Fibroblast of lung (primary cell): ENCODE results near the gene TPST2. TPM values are rescaled to one million over a fixed set of nuclear protein-coding genes. Genes with fewer than 3 reads are reported as not detected.

Experiments used
- DNase-seq, 2 donors: peaks; one replicate each; pipeline versions ENCODE4 v3.0.0 to v3.0.0-alpha.2; 2010; ENCODE audit warnings: low read depth in 2 of 2
- H2AFZ ChIP-seq: 2 replicates; pipeline ENCODE4 v1.5.1; 2012; ENCODE audit warnings: low read length, control low read depth, inconsistent platforms
- H3K27ac ChIP-seq: 2 replicates; pipeline ENCODE4 v1.5.1; 2011; ENCODE audit warnings: low read length, control low read depth; ENCODE audit not compliant: insufficient read depth
- H3K27me3 ChIP-seq: 2 replicates; pipeline ENCODE4 v1.5.1; 2011; ENCODE audit warnings: mild to moderate bottlenecking, low read length; ENCODE audit not compliant: control insufficient read depth, insufficient read depth
- H3K36me3 ChIP-seq: 2 replicates; pipeline ENCODE4 v1.5.1; 2011; ENCODE audit warnings: low read length; ENCODE audit not compliant: control insufficient read depth, insufficient read depth
- H3K4me1 ChIP-seq: 2 replicates; pipeline ENCODE4 v1.5.1; 2011; ENCODE audit warnings: low read length; ENCODE audit not compliant: control insufficient read depth, insufficient read depth; ENCODE audit errors: extremely low read depth
- H3K4me2 ChIP-seq: 2 replicates; pipeline ENCODE4 v1.5.1; 2011; ENCODE audit warnings: low read length, control low read depth; ENCODE audit not compliant: insufficient read depth; ENCODE audit errors: extremely low read depth
- H3K4me3 ChIP-seq, 4 experiments: fragments of 200-600 bp in 1 of 4; sonication (generic) in 1 of 4; replicated peaks in 1 of 4; 2 replicates each; pipeline ENCODE4 v1.5.1; 2011 to 2016; ENCODE audit warnings: low read length in 4 of 4, low read depth in 3 of 4, mild to moderate bottlenecking in 3 of 4, control low read depth in 2 of 4, inconsistent platforms in 1 of 4, mixed read lengths in 1 of 4; ENCODE audit not compliant: insufficient read depth in 1 of 4; ENCODE audit errors: control extremely low read depth in 1 of 4
- H3K79me2 ChIP-seq: 2 replicates; pipeline ENCODE4 v1.5.1; 2012; ENCODE audit warnings: mild to moderate bottlenecking, low read length, inconsistent platforms; ENCODE audit not compliant: control insufficient read depth, insufficient read depth
- H3K9ac ChIP-seq: 2 replicates; pipeline ENCODE4 v1.5.1; 2011; ENCODE audit warnings: mild to moderate bottlenecking, low read length, control low read depth; ENCODE audit not compliant: insufficient read depth
- H3K9me3 ChIP-seq: 2 replicates; pipeline ENCODE4 v1.5.1; 2012; ENCODE audit warnings: low read depth, low read length; ENCODE audit not compliant: control insufficient read depth, insufficient read depth
- H4K20me1 ChIP-seq: 2 replicates; pipeline ENCODE4 v1.5.1; 2011; ENCODE audit warnings: low read length; ENCODE audit not compliant: control insufficient read depth, insufficient read depth; ENCODE audit errors: extremely low read depth
- EZH2 ChIP-seq: IDR thresholded peaks from 2 replicates; pipeline ENCODE4 v1.5.1; 2012; ENCODE audit warnings: low read length, control low read depth, mild to moderate bottlenecking; ENCODE audit errors: missing control alignments
- polyA minus RNA-seq: library from RNA; depleted of rRNA, polyadenylated mRNA; stranded (reverse); fragments of >200 nt; gene quantifications from 2 replicates; pipeline ENCODE4 v1.2.3, GENCODE V29; 2011; ENCODE audit warnings: low replicate concordance
- polyA plus RNA-seq, 2 donors: library from polyadenylated mRNA; depleted of rRNA in 1 of 2; stranded (reverse) in 1 of 2; unstranded in 1 of 2; fragments of >200 nt; gene quantifications; 2 replicates each; pipeline ENCODE4 v1.2.1, GENCODE V29; 2011 to 2012; ENCODE audit warnings: missing spikeins in 1 of 2
- total RNA-seq: library from RNA; depleted of rRNA; stranded (reverse); fragments of >200 nt; gene quantifications from 2 replicates; pipeline ENCODE4 v1.2.1, GENCODE V29; 2014
- TF ChIP-seq, protein P1 (sequence below), 2 donors: IDR thresholded peaks in 1 of 2; conservative IDR thresholded peaks in 1 of 2; 1 replicate in 1 of 2; 2 replicates in 1 of 2; pipeline ENCODE4 v1.5.1; 2011 to 2012; ENCODE audit warnings: low read length in 2 of 2, control low read depth in 1 of 2, inconsistent platforms in 1 of 2, low read depth in 1 of 2, mild to moderate bottlenecking in 1 of 2

Gene TPST2
- total RNA-seq (17.7 and 35.0 TPM in 2 replicates), polyA plus RNA-seq (26.1 and 32.5 TPM in 2 replicates), polyA minus RNA-seq (51.5 and 51.6 TPM in 2 replicates)
- 22.2 and 24.2 TPM in 2 replicates for polyA plus RNA-seq (2012)

DNA sequence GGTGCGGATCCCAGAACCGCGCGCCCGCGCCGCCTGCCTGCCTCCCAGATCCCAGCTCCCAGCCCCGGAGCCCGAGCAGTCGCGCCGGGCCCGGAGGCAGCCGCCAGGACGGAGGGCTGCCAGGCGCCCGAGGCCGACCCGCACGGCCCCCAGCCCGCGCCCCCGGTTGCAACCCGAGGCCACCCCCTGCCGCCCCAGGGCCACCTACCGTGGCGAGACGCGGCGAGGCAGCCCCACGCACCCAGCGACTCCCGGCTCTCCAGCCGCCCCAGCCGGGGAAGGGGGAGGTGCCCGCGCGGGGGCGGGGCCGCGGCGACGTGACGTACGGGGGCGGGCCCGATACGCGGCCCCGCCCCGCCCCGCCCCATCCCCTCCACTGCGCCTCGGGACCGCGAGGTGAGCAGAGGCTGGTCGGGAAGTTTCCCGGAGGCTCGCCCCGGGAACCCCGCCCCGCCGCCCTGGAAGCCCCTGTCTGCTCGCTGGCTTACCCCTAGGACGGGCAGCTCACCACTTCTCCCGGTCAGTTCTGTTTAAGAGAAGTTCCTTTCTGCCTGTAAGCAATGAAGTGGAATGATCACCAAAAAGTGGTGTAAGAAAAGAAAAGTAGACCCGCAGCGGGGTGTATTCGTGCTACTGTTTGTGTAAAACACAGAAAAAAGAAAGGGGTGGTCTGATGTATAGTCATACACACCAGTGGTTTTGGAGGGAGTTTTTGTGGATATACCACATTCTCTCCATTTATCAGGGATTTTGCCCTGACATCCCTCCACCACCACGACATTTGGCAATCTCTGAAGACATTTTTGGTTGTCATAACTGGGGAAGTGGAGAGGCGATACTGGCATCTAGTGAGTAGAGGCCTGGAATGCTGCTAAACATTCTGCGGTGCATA lies at the start of gene TPST2:
TSS of gene TPST2 (minus strand) at position 288 of the 892 bp plus-strand sequence. CDS start 48,502 bp downstream, outside the sequence.
- Histone ChIP-seq H3K36me3 (no peaks in the 10 kb centered on the region), H3K9ac (peak within 1 kb of the TSS; percentile 86), H4K20me1 (no peaks in the 10 kb centered on the region), H3K79me2 (peaks cover 10% of the 10 kb centered on the region), H3K4me1 (peaks cover 10% of the 10 kb centered on the region), H3K4me2 (peak within 1 kb of the TSS; percentile 95), H2AFZ (peak within 1 kb of the TSS; percentile 73), H3K9me3 (no peaks in the 10 kb centered on the region), H3K4me3 (peak within 1 kb of the TSS; percentile 69 to 90 (median 80)), H3K27me3 (no peaks in the 10 kb centered on the region), H3K27ac (peak within 1 kb of the TSS; percentile 68)
- TF ChIP-seq EZH2 = no peak
- TF ChIP-seq, protein P1, sequence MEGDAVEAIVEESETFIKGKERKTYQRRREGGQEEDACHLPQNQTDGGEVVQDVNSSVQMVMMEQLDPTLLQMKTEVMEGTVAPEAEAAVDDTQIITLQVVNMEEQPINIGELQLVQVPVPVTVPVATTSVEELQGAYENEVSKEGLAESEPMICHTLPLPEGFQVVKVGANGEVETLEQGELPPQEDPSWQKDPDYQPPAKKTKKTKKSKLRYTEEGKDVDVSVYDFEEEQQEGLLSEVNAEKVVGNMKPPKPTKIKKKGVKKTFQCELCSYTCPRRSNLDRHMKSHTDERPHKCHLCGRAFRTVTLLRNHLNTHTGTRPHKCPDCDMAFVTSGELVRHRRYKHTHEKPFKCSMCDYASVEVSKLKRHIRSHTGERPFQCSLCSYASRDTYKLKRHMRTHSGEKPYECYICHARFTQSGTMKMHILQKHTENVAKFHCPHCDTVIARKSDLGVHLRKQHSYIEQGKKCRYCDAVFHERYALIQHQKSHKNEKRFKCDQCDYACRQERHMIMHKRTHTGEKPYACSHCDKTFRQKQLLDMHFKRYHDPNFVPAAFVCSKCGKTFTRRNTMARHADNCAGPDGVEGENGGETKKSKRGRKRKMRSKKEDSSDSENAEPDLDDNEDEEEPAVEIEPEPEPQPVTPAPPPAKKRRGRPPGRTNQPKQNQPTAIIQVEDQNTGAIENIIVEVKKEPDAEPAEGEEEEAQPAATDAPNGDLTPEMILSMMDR (conservative IDR thresholded peaks at IDR 0.05 in 1 of 2, IDR thresholded peaks at IDR 0.05 in 1 of 2; ENCODE audit: low read depth in 1 of 2, low read length in 2 of 2) = no peak
- DNase-seq = peak; percentile 65 to 66

DNA sequence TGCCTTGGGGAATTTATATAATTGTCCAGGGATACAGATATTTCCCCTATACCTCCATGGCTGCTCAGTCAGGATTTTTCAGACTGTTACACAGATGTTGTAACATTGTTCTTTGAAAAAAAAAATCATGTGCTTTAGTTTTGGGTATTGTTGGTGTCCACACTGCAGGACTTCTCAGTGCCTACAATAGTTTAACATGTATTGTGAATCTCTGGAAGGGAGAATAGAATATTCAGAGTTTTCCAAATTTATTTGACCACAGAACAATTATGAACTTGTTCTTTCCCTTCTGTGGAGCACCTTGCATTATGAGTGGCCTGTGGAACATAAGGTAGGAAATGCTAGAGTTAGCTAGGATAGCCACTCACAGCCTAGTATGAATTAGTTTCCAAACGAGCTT lies 46.4 kb upstream of the TPST2 start:
- Histone ChIP-seq H3K27ac (no peak overlapping the region), H3K79me2 (no peaks in the 10 kb centered on the region), H3K9me3 (no peaks in the 10 kb centered on the region), H4K20me1 (no peaks in the 10 kb centered on the region), H3K4me1 (no peaks in the 10 kb centered on the region), H2AFZ (no peak overlapping the region), H3K27me3 (no peaks in the 10 kb centered on the region), H3K36me3 (no peaks in the 10 kb centered on the region), H3K9ac (no peak overlapping the region), H3K4me2 (no peak overlapping the region), H3K4me3 (no peak overlapping the region)
- DNase-seq = no peak
- TF ChIP-seq EZH2 = no peak
- TF ChIP-seq, protein P1 (conservative IDR thresholded peaks at IDR 0.05 in 1 of 2, IDR thresholded peaks at IDR 0.05 in 1 of 2; ENCODE audit: low read depth in 1 of 2, low read length in 2 of 2) = no peak

DNA sequence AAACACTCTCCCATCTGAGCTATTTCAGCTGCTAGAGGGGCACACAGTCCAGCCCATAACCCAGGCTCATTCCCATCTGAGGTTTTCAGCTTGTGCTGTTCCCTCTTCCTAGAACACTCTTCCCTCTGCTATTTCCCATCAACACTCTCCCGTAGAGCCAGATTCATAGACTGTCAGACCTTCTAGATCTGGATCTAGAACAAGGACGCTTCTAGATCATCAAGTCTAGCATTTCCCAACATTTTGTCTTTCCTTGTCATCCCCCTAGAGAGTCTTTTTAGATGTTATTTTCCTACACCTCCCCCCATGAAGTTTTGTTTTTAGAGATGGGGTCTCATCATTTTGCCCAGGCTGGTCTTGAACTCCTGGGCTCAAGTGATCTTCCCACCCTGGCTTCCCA lies 45.2 kb upstream of the TPST2 start:
- no peaks in the 10 kb centered on the region for H3K27me3 ChIP-seq
- H3K27ac ChIP-seq = no peak overlapping the region
- H3K9me3 ChIP-seq = no peaks in the 10 kb centered on the region
- H3K36me3 ChIP-seq = no peaks in the 10 kb centered on the region
- H2AFZ ChIP-seq = no peak overlapping the region
- no peak overlapping the region for H3K4me3 ChIP-seq
- no peak for TF ChIP-seq EZH2
- TF ChIP-seq, protein P1 (conservative IDR thresholded peaks at IDR 0.05 in 1 of 2, IDR thresholded peaks at IDR 0.05 in 1 of 2; ENCODE audit: low read depth in 1 of 2, low read length in 2 of 2) = no peak
- no peak for DNase-seq
- no peaks in the 10 kb centered on the region for H4K20me1 ChIP-seq
- no peak overlapping the region for H3K4me2 ChIP-seq
- no peak overlapping the region for H3K9ac ChIP-seq
- no peaks in the 10 kb centered on the region for H3K79me2 ChIP-seq
- H3K4me1 ChIP-seq = no peaks in the 10 kb centered on the region
